ENCODE results near the gene C11orf98. TPM values are rescaled to one million over a fixed set of nuclear protein-coding genes. Genes with fewer than 3 reads are reported as not detected.
"Not testable (repeated sequence)": the region's sequence is repeated elsewhere in the genome, so short reads cannot be mapped to it uniquely, and the experiment has no call there.

The C11orf98 gene
- total RNA-seq, 1 donor from 2014 or later: 60.1 TPM

- no peak for TF ChIP-seq CTCF (IDR thresholded peaks at IDR 0.05; ENCODE audit: unreplicated experiment)
- Mint-ChIP-seq H3K27ac (ENCODE audit: unreplicated experiment) (peak overlapping the region; percentile 33), H3K4me1 (ENCODE audit: unreplicated experiment) (peaks cover 14% of the 10 kb centered on the region), H3K4me3 (ENCODE audit: unreplicated experiment) (peak overlapping the region; percentile 29), H3K36me3 (ENCODE audit: low read depth, unreplicated experiment) (peaks cover 26% of the 10 kb centered on the region), H3K27me3 (ENCODE audit: unreplicated experiment) (peaks cover 7% of the 10 kb centered on the region), H3K9me3 (ENCODE audit: unreplicated experiment) (no peaks in the 10 kb centered on the region)
- DNase-seq (ENCODE audit: low spot score): no peak
Observed at GRCh38 chr11:62677156-62677555, 12.1 kb upstream of the C11orf98 start.

- DNase-seq (ENCODE audit: low spot score): no peak
- no peak for TF ChIP-seq CTCF (IDR thresholded peaks at IDR 0.05; ENCODE audit: unreplicated experiment)
- Mint-ChIP-seq H3K4me3 (ENCODE audit: unreplicated experiment) (peak overlapping the region; percentile 29), H3K27me3 (ENCODE audit: unreplicated experiment) (peaks cover 7% of the 10 kb centered on the region), H3K36me3 (ENCODE audit: low read depth, unreplicated experiment) (peaks cover 26% of the 10 kb centered on the region), H3K27ac (ENCODE audit: unreplicated experiment) (no peak overlapping the region), H3K9me3 (ENCODE audit: unreplicated experiment) (no peaks in the 10 kb centered on the region), H3K4me1 (ENCODE audit: unreplicated experiment) (peaks cover 14% of the 10 kb centered on the region)
Observed at GRCh38 chr11:62676698-62677097, 11.7 kb upstream of the C11orf98 start.

GRCh38 chr11:62675415-62675814, 10.4 kb upstream of the C11orf98 start:
- H3K4me3 Mint-ChIP-seq (ENCODE audit: unreplicated experiment); H3K9me3 Mint-ChIP-seq (ENCODE audit: unreplicated experiment); H3K27ac Mint-ChIP-seq (ENCODE audit: unreplicated experiment); DNase-seq (ENCODE audit: low spot score): not testable (repeated sequence)
- Mint-ChIP-seq H3K4me1 (ENCODE audit: unreplicated experiment) (peaks cover 23% of the 10 kb centered on the region), H3K36me3 (ENCODE audit: low read depth, unreplicated experiment) (peaks cover 29% of the 10 kb centered on the region), H3K27me3 (ENCODE audit: unreplicated experiment) (peaks cover 11% of the 10 kb centered on the region)

- Mint-ChIP-seq H3K4me3 (ENCODE audit: unreplicated experiment) (peak overlapping the region; percentile 95), H3K27ac (ENCODE audit: unreplicated experiment) (peak overlapping the region; percentile 52), H3K36me3 (ENCODE audit: low read depth, unreplicated experiment) (peaks cover 28% of the 10 kb centered on the region), H3K4me1 (ENCODE audit: unreplicated experiment) (peaks cover 24% of the 10 kb centered on the region), H3K9me3 (ENCODE audit: unreplicated experiment) (no peaks in the 10 kb centered on the region), H3K27me3 (ENCODE audit: unreplicated experiment) (peaks cover 9% of the 10 kb centered on the region)
- DNase-seq (ENCODE audit: low spot score): no peak
- no peak for TF ChIP-seq CTCF (IDR thresholded peaks at IDR 0.05; ENCODE audit: unreplicated experiment)
Observed at GRCh38 chr11:62673196-62673525, 8.2 kb upstream of the C11orf98 start.

GRCh38 chr11:62671608-62672389, 6.8 kb upstream of the C11orf98 start, which contains the start of the genes LBHD1 and UQCC3:
LBHD1 (minus strand) TSS chr11:62672267; CDS start chr11:62670031, 2,236 bp downstream.
UQCC3 (plus strand) TSS chr11:62671673; CDS start chr11:62671746, 73 bp downstream.
- peak; percentile 68 for DNase-seq (ENCODE audit: low spot score)
- TF ChIP-seq CTCF (IDR thresholded peaks at IDR 0.05; ENCODE audit: unreplicated experiment): no peak
- Mint-ChIP-seq H3K9me3 (ENCODE audit: unreplicated experiment) (no peaks in the 10 kb centered on the region), H3K4me1 (ENCODE audit: unreplicated experiment) (peaks cover 22% of the 10 kb centered on the region), H3K27me3 (ENCODE audit: unreplicated experiment) (peaks cover 8% of the 10 kb centered on the region), H3K27ac (ENCODE audit: unreplicated experiment) (peak within 1 kb of the TSS; percentile 94), H3K36me3 (ENCODE audit: low read depth, unreplicated experiment) (peaks cover 19% of the 10 kb centered on the region), H3K4me3 (ENCODE audit: unreplicated experiment) (peak within 1 kb of the TSS; percentile 95)

All from endothelial cell (in vitro differentiated cells).